Left hindlimb (tissue), 1 donor: ENCODE data around the gene TTLL5.

Experiments
- DNase-seq: peaks from one replicate; pipeline ENCODE4 v3.0.0-alpha.2; 2018

Gene TTLL5

DNA sequence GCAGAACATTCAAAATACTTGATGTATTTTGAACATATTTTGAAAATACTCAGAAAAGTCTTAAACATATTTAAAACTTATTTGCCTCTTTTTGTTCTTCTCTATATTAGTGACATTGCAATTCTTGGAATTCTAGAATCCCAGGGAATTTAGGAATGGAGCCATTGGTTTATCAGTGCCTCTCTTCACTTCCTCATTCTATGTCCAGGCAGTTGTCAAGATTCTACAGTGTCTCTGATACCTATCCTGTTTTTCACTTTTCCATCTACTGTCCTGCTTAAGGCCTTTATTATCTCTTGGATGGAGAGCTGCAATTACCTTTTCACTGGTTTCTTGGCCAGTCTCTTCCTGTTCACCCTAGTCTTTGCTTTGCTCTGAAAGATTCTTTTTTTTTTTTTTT lies 144.6 kb downstream of the TTLL5 start:
- no peak for DNase-seq

DNA sequence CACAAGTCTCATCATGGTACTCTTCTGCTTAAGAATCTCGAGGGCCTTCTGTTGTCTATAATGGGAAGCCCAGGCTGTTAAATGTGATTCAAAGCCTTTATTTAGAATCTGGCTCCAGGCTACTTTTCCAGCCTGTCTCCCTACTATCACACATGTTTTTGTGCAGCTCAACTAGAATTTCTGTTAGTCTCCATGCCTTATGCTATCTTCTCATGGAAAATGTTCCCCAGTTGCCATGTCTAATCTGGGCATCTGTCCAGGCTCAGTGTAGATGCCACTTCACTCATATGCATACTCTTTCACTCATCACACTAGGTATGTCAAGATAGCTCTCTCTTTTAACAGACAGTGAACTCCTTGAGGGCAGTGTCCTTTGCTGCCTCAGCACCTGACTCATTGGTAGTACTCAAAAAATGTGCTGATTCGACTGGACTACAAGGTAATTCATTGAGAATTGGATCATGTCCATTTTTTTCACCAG lies 145.3 kb downstream of the TTLL5 start:
- no peak for DNase-seq

DNA sequence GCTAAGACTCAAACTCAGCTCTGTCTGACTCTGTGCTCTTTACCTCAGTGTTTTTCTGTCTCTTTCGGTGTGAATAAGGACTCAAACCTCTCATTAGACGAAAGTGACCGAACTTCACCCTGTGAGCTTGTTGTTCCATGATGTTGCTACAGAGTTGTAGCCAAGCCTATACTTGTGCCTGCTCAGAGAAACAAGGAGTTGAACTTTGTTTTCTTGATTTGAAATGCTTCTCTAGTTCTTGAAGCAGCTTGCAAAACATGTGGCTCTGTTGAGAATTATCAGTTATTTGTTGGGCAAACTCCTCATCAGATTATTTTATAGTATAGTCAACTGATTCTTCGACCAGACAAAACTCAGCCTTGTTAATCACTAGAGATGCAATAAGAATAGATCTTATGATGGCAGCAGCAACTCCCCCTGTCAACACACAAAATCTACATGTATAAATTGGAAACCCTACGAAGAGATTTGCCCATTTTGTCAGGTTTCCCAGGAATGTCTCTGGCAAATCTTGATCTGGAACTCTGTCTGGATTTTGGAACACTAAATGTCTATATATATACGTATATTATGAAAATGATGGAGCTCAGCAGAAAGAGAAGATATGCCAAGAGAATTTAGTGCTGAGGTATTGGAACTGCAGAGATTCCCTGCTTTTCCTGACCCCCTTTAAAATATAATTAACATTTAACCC lies 146.8 kb downstream of the TTLL5 start:
- no peak for DNase-seq

DNA sequence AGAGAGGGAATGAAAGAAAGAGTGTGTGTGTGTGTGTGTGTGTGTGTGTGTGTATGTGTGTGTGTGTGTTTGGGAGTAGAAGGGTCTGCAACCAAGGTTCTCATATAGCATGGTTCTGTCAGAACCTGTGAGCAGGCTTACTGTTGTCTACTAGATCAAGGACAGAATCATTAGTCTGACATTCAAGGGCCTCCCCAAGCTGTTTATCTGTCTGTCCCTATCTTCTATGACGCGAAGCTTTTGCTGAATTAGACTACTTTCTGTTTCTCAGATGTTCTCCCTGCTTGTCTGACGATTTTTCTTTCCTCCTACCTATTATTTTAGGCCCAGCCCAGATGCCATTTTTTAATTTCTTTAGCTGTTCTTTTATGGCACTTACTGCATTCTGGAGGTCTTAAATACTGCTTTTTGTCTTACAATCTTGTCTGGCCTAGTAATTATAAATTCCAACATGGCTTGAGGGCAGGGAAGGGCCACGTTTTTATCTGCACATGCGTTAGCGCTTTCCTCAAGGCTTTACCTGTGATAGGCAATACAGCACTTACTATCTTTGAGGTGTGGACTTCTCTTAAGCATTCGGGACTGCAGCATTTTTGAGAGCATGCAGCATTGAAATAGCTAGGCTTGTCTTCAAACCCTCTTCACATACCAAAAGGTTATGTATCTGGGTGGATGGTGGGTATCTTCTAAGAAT lies 150.2 kb downstream of the TTLL5 start:
- DNase-seq, result no peak

DNA sequence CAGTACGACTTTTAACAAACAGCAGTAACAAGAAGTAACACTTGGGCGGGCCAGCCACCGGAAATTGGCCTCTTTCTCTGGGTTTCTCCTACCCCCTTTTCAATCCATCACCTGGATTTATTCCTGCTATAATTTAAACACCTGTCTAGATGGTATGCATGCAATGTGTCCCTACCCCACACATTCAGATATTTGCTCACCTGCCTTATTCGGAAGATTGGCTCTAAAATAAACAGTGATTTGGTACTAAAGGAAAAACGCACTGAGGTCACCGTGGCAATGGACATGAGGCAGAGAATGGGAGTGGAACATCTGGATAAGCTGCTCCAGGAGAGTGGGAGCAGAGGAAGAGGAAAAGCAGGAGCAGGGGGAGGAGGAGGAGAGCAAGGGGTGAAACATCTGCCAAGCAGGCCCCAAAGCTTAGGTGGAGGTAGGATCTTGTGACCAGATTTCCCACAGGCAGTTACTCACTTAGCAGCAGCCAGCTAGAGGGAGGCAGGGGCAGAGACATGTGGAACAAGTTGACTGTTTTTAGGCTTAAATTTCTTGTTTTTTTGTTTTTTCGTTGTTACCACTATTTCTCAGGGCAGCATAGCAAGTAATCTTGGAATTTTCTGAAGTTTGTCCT lies 150.9 kb downstream of the TTLL5 start:
- no peak for DNase-seq

DNA sequence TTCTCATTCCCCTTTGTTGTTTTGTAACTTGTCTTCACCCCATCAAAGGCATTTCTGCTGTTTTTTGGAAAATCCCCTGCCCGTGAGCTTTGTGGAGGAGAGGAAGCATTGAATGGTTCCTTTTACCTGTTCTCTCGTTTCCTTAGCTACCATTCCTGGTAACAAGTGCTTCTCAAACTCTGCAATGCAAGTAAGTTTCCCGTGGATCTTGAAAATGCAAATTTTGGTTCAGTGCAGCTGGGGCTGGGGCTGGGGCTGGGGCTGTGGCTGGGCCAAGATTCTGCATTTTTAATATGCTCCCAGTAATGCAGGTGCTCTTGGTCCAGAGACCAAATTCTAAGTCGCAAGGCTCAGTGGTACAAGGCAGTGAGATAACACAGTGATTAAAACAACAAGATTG lies 151.6 kb downstream of the TTLL5 start:
- DNase-seq, result no peak

DNA sequence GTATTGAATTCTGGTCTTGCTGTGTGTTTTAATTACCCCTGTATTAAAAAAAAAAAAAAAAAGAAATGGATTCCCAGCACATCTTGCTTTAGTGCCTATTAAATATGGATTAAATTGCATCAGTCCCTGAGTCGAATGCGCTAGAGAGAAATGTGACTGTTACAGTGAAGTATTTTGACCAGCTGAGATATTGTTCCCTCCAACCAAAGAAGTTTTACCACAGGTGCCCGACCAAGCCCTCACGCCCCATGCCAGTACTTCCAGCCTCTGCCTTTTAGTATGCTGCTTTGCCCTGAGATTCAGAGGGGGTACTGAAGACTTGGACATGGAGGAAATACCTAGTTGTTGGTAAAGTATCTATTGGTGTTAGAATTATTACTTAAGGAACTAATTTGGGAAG lies 159.7 kb downstream of the TTLL5 start:
- no peak for DNase-seq

DNA sequence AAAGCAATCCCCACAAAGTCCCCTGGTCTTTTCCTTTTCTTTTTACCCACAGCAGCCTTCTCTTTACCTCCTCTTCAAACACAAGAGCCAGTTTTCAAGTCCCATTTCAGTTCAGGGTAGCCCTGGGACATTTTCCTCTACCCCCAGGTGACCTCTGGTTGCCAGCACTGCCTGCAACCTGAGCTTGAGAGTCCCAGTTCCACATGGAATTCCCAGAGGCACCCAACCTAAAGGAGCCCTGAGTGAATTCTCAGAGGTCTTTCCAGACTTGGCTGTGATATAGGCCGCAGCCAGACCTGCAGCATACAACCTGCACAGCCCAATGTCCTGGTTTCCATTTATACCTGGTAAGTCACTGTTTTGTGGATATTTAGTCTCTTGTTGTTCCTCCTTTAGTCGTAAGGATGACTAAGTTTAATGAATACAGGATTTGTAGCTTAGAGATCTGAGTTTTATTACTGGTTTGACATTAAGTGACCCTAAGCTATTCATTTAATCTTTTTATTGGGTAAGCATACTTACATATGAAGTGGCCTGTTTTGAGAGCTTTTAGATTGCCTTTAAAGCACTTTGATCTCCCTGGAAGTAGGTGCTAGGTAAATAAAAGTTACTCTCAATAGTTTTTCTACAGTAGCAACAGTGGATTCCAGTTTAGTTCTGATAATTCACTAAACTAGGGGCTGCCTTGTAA lies 160.9 kb downstream of the TTLL5 start:
- no peak for DNase-seq

DNA sequence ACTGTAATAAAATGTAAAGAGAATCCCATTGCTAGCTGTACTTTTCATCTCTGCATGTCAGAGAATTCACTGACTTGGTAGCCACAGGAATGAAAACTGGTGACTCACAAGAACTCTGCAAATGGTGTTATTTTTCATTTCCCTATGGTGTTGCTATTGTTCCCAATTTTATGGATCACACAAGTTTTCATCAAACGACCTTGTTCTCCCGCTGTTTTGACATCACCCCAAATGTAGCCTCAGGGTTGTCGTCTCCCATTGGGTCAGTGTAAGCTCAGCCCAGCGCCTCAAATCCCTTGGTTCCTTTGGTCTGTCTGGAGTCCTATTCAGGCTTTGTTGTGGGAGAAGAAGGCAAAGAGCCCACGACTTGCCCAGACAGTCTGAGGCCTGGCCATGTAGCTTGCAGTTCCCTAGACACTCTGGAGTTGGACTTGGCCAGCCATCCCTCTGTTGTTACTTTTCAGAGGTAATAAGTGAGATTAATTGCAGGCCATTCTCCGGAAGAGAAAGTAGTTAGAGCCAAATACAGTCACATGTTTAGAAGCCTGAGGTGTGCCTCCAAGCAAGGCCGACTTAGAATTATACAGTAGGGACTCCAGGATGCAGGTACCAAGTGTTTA lies 161.6 kb downstream of the TTLL5 start:
- DNase-seq, result no peak

DNA sequence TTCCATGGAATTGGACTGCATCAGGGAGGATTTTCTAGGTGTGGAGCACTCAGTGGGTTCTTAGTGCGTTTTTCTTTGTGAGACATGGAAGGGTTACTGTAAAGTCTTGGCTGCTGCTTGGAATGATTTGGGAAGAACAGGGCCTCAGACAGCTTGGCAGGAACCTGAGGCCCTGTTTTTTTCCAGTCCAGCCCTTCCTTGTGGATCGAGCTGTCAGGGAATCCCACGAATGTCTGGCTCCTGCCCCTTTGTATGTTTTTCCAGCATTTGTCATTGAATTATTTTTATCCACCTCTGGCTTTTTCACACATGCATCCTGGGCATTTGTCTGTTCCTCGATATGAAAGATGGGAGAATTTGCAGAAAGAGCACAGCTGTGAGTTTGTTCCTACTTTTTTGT lies 162.3 kb downstream of the TTLL5 start:
- peak; percentile 82 for DNase-seq

DNA sequence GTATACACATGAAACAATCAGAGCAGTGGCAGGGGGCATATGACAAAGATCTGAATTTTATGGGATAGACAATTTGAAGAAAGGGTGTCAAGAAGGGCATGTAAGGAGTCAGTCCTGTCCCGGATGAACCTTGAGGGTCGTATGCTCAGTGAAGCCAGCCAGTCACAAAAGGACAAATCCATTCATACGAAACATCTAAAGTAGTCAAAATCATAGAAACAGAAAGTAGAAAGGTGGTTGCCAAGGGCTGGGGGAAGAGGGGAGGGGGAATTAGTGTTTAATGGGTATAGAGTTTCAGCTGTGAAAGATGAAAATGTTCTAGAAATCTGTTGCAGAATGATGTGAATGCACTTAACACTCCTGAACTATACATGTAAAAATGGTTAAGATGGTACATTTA lies 163.3 kb downstream of the TTLL5 start:
- no peak for DNase-seq

DNA sequence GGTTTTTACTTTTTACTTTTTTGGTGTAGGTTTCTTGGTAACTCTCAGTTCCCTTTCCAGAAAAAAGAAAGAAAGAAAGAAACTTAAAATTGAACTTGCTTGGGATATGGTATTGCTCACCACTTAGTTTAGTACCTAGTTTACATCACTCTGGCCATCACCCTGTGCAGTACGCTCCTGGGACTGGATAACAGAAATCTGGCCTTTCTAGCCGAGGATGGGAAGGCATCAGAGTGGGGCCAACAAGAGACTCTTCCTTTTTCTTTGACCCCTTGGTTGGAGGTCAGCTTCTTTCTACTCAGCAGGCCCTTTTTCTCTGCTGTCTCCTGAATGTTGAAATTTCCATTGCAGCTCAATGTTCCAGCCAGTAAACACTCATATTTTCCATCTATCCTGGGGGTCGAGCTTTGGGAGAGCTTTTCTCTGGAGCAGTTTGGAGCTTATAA lies 164.1 kb downstream of the TTLL5 start:
- DNase-seq, result peak; percentile 41

DNA sequence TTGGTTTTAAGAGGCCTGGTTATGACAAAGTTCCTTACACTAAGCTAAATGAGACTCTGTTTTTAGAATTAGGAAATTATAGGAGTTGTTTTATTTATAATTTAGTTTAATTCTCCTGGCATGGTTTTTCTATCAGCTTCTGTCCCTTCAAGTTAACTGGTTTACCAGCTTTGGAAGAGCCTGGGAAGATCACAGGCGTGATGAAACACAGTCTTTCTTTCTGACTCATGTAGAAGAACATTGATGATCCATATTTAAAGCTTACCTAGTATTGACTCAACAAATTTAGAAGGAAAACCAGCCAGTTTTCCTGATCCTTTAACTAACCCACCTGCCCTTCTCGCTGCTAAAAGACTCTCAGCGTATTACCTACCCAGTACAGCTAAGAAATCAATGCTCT lies 165.6 kb downstream of the TTLL5 start:
- no peak for DNase-seq

DNA sequence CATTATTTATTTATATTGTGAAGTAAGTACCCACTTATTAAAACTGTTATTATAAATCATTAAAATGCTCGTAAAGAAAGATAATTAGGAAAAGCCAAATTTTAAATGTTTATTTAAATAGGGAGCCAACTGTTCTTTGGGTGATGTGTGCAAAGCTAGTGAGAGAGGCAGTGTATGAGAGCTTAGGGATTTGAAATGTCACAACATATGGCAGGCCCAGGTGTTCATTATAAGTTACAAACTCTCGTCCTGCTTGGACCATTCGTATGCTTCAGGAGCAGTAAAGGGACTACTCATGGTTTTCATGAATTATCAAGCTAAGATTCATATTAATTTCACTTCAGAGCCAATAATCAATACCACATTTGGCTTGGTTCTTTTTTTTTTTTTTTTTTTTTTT lies 166.3 kb downstream of the TTLL5 start:
- DNase-seq, result no peak

DNA sequence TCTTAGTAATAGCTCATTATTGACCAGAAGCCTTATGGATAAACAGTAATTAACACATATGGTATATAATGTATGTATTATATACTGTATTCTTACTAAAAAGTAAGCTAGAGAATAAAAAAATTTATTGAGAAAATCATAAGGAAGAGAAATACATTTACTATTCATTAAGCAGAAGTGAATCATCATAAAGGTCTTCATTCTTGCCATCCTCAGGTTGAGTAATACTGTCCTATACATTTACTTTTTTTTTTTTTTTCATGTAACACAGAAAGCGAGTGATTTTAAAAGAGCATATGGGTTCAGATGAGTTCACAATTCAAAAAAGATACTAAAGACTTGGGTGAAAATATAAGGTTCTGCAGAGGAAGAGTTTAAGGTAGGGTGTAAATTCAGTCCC lies 168.3 kb downstream of the TTLL5 start:
- no peak for DNase-seq

DNA sequence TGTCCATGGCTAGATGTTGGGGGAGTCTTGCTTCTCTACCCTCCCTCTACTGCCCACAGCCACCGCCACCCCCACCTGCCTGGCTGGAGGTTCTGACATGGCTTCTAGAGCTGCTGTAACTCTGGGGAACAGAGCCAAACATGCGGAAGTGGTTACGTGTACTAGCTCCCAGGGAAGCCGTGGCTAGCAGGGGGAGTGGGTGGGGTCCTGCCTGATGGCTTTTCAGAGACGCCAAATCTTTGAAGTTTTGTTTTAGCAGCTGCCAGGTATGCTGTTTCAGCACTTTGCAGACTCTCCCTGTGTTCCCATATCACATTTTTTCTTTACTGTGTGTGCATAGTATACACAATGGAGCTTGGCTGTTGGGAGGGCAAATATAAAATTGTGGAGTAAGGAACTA lies 170.4 kb downstream of the TTLL5 start:
- DNase-seq, result peak; percentile 75

DNA sequence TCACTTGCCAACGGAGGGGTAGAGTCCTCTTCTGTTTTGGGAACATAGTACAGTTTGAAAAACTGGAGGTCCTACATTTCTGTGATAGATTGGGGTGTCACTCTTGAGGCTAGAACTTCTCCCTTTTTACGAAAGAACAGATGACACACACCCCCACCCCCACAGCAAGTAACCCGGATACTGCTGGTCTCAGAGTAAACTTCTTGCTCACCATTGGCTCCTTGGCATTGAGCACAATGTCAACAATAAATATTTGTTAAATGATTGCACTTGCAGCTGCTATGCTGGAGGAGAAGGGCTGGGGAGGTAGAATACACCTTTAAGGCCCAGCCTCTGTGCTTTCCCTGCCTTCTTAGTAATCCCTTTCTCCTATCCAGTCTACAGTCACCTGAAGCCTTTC lies 170.9 kb downstream of the TTLL5 start:
- no peak for DNase-seq

DNA sequence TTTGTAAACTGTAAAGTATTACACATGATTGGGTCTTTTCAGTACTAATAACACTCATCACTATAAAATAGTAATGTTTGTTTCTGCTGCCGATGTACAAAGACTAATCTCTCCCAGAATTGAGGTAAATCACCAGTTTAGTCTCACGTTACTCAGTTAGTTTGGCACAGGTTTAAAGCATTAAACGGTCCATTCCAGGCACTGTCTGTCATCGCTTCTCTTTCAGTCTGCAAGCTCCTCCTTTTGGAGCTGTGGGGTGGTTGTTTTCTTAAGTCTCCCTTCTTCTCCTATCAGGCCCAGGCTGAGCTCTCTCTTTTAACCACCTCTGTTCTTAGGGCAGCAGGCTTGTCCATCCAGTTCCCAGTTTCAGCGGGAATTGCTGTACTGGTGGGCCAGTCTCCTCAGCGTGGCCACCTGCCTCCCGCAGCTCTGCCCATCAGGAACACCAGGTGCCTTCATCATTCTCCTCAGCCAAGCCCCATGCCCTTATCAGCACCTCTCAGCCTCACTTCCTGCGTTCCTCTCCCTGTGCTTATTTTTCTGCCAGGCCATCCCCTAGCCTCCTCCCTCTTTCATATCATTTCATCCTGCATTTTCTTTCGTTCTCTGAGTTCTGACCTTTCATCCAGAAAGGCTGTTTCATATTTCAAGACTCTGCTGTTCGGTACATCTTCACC lies 171.7 kb downstream of the TTLL5 start:
- DNase-seq, result no peak

DNA sequence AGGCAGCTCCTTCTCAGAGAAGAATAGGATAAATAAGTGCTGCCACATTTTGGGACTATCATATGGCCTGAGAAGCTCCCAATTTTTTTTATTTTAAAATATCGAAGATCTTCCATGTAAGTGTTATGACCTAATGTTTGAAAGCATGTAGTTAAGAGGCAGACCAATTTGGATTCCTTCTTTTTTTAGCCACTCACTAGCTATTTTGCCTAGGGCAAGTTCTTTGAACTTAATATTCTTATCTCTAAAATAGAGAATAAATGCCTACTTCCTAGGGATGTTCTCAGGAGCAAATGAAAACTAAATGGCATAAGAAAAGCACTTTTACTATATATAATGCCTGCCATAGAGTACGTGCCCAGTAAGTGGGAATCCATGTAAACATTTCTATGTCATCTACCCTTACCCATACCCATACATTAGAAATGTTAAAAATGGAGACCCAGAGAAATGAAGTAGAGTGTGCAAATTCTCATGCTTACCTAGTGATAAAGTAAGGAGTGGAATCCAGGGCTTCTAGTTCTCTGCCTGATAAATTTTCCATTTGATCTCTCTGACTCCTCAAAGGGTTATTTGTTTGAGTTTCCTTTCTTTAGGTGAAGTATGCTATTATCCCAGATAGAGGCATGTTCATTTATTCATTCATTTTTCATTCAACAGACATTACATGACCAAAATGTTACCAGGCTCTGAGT lies 172.4 kb downstream of the TTLL5 start:
- DNase-seq, result no peak

DNA sequence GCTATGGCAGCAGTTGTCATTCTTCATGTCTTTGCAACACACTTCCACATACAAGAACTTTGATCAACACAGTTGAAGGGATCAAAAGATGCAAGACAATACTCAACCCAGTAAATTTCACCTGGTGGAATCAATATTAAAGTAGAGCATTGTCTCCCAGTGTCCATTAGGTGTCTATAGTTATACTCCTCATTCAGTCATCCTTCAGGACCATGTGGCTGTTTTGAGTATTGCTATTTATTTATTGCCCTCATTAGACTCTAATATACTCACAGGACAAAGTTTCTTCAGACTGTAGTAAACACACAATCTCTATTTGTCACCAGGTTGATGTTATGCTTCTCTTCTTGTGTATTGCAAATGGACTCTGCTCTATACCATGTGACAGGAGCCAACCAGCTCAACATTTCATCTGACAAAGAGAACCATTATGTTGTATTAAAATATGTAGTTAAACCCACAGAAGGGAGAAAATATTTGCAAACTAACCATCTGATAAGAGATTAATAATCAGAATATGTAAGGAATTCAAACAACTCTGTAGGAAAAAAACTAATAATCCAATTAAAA lies 174.2 kb downstream of the TTLL5 start:
- no peak for DNase-seq

DNA sequence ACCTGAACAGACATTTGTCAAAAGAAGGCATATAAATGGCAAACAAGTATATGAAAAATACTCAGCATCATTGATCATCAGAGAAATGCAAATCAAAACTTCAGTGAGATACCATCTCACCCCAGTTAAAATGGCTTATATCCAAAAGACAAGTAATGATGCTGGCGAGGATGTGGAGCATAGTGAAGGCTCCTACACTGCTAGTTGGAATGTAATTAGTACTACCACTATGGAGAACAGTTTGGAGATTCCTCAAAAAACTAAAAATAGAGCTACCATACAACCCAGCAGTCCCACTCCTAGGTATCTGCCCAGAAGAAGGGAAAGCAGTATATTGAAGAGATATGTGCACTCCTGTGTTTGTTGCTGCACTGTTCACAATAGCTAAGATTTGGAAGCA lies 174.7 kb downstream of the TTLL5 start:
- no peak for DNase-seq
